ENCODE data around the gene ATAD3C.
"Not testable (repeated sequence)": the region's sequence is repeated elsewhere in the genome, so short reads cannot be mapped to it uniquely, and the experiment has no call there.

The ATAD3C gene

GRCh38 chr1:1418464-1419362 is 30.8 kb upstream of the ATAD3C start:
- no peak for DNase-seq
- in situ Hi-C loops (cut with MboI; ENCODE audit: low pct_unique_long_range_greater_than_20kb, low sequenced_read_pairs), result no loop called here

DNA sequence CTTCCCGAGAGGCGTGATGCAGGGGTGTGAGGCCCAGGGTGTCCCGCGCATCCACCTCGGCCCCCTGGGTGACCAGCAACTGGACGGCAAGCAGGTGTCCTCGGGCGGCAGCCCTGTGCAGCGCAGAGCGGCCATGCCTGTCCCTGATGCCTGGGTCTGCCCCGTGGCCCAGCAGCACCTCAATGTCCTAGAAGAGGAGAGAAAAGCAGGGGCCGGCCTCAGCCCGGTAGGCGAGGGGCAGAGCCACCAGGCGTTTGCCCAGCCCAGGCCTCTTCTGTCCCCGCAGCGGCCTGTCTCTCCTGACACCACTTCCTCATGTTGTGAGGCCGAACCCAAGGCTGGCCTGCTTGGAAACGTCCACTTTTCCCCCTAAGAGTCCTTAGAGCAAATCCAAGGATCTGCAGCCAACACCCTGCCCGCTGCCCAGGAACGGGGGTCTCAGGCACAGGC is 30.1 kb upstream of the ATAD3C start:
- in situ Hi-C loops (cut with MboI; ENCODE audit: low pct_unique_long_range_greater_than_20kb, low sequenced_read_pairs), result no loop called here
- DNase-seq, result no peak

DNA sequence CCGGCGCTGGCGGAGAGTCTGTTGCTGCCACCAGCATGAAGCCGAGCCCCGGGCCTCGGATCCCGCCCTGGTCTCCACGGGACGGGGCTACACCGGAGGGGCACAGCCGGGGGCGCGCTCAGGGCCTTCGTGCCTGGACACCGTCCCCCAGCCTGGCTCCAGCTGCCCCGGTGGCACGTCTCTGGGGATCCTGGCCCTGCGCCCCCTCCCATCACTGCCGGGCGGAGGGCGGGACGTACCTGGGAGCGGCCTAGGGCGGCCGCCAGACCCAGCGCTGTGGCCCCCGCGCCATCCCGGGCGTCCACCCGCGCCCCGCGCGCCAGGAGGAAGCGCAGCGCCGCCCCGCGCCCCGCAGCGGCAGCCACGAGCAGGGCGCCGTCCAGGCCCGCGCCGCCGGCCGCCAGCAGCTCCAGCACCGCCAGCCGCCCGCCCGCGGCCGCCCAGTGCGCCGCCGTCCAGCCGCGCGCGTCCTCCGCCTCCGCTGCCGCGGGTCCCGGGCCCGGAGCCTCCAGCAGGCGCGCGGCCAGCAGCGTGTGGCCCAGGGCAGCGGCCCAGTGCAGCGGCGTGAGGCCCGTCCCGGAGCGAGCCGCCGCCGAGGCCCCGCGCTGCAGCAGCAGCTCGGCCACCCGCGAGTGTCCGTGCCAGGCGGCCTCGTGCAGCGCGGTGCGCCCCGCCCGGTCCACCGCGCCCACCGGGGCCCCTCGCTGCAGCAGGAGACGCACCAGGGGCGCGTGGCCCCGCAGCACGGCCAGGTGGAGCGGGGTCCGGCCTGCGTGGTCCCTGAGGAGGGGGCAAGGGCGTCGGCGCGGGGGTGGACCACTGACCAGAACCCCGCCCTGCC is 29.5 kb upstream of the ATAD3C start:
- in situ Hi-C loops (cut with MboI; ENCODE audit: low pct_unique_long_range_greater_than_20kb, low sequenced_read_pairs), result no loop called here
- no peak for DNase-seq

- DNase-seq, result no peak
- in situ Hi-C loops (cut with MboI; ENCODE audit: low pct_unique_long_range_greater_than_20kb, low sequenced_read_pairs), result no loop called here
Measured at GRCh38 chr1:1420654-1421141, 28.8 kb upstream of the ATAD3C start.

GRCh38 chr1:1421147-1421906 is 28.2 kb upstream of the ATAD3C start, which contains the start of gene ANKRD65:
TSS of gene ANKRD65 (minus strand) at chr1:1421276. CDS start at chr1:1421005, 271 bp downstream.
- DNase-seq, result no peak
- in situ Hi-C loops (cut with MboI; ENCODE audit: low pct_unique_long_range_greater_than_20kb, low sequenced_read_pairs), result no loop called here

GRCh38 chr1:1421907-1422464 is 27.5 kb upstream of the ATAD3C start:
- no peak for DNase-seq
- in situ Hi-C loops (cut with MboI; ENCODE audit: low pct_unique_long_range_greater_than_20kb, low sequenced_read_pairs), result no loop called here

DNA sequence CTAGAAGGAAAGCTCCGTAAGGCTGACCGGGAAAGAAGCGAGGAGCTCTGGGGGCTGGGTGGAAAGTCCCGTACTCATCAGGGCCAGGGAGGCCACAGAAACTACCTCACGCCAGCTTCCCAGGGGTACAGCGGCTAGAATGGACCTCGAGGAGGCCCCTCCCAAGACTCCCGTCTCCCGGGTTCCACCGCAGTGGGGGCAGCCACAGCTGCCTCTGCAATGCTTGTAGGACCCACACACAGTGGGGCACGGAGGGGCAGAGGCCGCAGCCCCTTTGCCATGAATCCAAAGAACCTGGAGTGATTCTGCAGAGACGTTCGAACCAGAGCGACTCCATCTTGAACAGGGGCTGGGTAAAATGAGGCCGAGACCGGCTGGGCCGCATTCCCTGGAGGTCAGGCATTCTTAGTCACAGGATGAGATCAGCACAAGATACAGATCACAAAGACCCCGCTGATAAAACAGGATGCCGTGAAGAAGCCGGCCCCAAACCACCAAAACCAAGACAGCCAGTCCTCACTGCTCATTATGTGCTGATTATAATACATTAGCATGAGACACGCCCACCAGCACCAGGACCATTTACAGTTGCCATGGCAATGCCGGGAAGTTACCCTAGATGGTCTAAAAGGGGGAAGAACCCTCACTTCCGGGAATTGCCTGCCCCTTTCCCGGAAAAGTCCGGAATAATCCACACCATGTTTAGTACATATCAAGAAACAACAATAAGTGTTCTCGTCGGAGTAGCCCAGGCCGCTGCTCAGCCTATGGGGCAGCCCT is 26.8 kb upstream of the ATAD3C start:
- in situ Hi-C loops (cut with MboI; ENCODE audit: low pct_unique_long_range_greater_than_20kb, low sequenced_read_pairs), result no loop called here
- no peak for DNase-seq

- in situ Hi-C loops (cut with MboI; ENCODE audit: low pct_unique_long_range_greater_than_20kb, low sequenced_read_pairs), result no loop called here
- no peak for DNase-seq
Measured at GRCh38 chr1:1423245-1423597, 26.3 kb upstream of the ATAD3C start.

DNA sequence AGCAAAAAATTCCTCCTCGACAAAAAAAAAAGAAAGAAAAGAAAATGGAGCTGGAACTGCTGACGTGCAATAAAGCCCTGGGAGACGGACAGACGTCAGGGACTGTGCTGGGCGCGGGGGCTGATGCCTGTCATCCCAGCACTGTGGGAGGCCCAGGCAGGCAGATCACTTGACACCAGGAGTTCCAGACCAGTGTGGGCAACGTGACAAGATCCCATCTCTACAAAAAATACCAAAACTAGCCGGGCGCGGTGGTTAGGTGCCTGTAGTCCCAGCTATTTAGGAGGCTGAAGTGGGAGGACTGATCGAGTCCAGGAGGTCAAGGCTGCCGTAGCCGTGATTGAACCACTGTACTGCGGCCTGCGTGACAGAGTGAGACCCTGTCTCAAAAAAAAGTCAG is 24.8 kb upstream of the ATAD3C start:
- DNase-seq, result no peak
- in situ Hi-C loops (cut with MboI; ENCODE audit: low pct_unique_long_range_greater_than_20kb, low sequenced_read_pairs), result no loop called here

DNA sequence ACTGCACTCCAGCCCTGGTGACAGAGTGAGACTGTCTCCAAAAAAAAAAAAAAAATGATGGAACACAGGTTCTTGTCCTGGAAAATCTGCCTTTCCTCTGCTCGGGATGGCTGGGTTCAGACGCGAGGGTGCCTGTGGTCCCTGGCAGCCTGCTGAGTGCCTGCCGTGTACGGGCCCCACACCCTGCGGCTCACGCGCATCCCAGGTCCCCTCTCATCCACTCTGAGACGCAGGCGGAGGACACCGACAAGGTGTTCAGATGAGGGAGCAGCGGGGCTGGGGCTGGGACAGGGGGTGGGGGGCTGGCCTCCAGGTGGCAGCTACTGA is 24.1 kb upstream of the ATAD3C start:
- in situ Hi-C loops (cut with MboI; ENCODE audit: low pct_unique_long_range_greater_than_20kb, low sequenced_read_pairs), result no loop called here
- no peak for DNase-seq

DNA sequence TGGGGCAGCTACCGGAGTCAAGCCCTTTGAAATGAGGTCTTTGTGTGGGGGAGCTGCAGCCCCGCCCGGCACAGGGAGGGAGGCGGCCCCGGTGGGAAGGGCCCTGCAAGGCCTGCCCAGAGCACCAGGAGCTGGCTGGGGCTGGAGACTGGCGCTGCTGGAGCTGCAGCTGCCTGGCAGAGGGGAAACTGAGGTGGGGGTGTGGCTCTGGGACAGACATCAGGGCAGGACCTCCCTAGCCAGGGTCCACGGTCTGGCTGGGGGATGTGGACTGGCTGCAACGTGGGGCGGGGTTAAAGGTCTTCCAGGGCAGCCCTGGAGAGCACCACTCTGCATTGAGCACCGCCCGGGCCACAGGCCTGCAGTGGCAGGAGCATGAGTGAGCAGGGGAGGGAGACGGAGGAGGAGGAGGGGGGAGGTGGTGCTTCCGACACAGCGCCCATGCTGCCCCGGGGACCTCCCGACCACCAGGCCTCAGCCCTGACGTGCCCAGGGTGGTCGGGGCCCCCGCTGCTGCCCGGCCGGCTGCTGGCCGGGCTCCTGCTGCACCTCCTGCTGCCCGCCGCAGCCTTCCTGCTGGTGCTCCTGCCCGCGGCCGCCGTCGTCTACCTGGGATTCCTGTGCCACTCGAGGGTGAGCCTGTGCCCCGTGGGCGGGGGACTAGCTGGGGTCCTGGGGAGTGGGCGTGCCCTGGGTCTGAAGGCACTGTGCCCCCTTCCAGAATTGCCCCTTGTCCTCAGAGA is 23.6 kb upstream of the ATAD3C start:
- no peak for DNase-seq
- in situ Hi-C loops (cut with MboI; ENCODE audit: low pct_unique_long_range_greater_than_20kb, low sequenced_read_pairs), result no loop called here

- in situ Hi-C loops (cut with MboI; ENCODE audit: low pct_unique_long_range_greater_than_20kb, low sequenced_read_pairs), result no loop called here
- no peak for DNase-seq
Measured at GRCh38 chr1:1426496-1427105, 22.9 kb upstream of the ATAD3C start.

- in situ Hi-C loops (cut with MboI; ENCODE audit: low pct_unique_long_range_greater_than_20kb, low sequenced_read_pairs), result no loop called here
- DNase-seq, result no peak
Measured at GRCh38 chr1:1427106-1427819, 22.2 kb upstream of the ATAD3C start.

DNA sequence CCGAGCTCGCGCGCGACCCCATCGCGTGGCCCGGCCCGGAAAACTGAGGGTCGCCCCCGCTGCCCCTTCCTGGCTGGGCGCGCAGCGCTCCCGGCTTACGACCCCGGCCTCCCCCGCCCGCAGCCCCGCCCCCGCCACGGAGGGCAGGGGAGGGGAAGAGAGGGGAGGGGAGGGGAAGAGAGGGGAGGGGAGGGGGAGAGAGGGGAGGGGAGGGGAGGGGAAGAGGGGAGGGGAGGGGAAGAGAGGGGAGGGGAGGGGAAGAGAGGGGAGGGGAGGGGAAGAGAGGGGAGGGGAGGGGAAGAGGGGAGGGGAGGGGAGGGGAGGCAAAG is 21.7 kb upstream of the ATAD3C start:
- in situ Hi-C loops (cut with MboI; ENCODE audit: low pct_unique_long_range_greater_than_20kb, low sequenced_read_pairs), result no loop called here

DNA sequence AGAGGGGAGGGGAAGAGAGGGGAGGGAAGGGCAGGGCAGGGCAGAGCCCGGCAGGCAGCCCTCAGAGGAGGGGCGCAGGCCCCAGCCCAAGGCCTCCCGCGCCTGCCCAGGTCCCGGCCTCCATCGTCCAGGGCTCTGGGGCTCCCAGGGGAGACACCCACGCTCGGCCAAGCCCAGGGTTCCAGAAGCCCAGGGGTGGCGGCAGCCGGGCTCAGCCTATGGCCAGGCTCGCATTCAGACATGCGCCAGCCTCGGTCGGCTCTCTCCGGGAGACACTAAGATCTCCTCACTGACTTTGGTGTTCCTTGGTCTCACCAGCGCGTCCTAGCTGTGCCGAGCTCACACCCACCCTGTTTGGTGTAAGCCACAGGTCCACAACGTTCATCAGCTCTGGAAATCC is 21.3 kb upstream of the ATAD3C start:
- DNase-seq, result no peak
- in situ Hi-C loops (cut with MboI; ENCODE audit: low pct_unique_long_range_greater_than_20kb, low sequenced_read_pairs), result no loop called here

More for the DNA sequence above, 21.7 kb upstream of the ATAD3C start:
- DNase-seq, result no peak

- in situ Hi-C loops (cut with MboI; ENCODE audit: low pct_unique_long_range_greater_than_20kb, low sequenced_read_pairs); DNase-seq: not testable (repeated sequence)
Measured at GRCh38 chr1:1428967-1429366, 20.5 kb upstream of the ATAD3C start.

DNA sequence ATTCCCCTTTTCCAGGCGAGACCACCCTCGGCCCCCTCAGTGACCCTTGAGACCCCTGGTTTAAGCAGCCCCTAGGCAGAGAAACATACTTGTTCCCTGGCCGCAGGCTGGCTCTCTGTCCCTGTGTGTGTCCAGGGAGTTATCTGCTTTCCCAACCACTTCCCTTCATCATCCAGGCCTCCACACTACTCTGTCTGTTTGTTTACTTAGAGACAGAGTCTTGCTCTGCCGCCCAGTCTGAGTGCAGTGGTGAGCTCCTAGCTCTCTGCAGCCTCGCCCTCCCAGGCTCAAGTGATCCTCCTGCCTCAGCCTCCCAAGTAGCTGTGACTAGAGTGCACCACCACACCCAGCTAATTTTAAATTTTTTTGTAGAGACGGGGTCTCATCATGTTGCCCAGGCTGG is 19.8 kb upstream of the ATAD3C start:
- in situ Hi-C loops (cut with MboI; ENCODE audit: low pct_unique_long_range_greater_than_20kb, low sequenced_read_pairs), result no loop called here
- DNase-seq, result no peak
